T-helper 1 cell treated with Interleukin-12 subunit alpha and Interleukin-12 subunit beta and Interleukin-4 antibody, amounts not matched to agents 30 μg/mL and 1 μg/mL, for 36 hours (primary cell): ENCODE data around the gene FSD2.

Source experiments
- H3K27ac Mint-ChIP-seq: one replicate; pipeline ENCODE4 v1.8.0; 2021; ENCODE audit warnings: mild to moderate bottlenecking, mixed read lengths
- H3K27me3 Mint-ChIP-seq: one replicate; pipeline ENCODE4 v1.8.0; 2021; ENCODE audit warnings: low read depth, mixed read lengths
- H3K36me3 Mint-ChIP-seq: one replicate; pipeline ENCODE4 v1.8.0; 2021; ENCODE audit warnings: low read depth, mixed read lengths
- H3K4me1 Mint-ChIP-seq: one replicate; pipeline ENCODE4 v1.8.0; 2021; ENCODE audit warnings: low read depth, mixed read lengths
- H3K4me3 Mint-ChIP-seq: one replicate; pipeline ENCODE4 v1.8.0; 2021; ENCODE audit warnings: mild to moderate bottlenecking, moderate library complexity, mixed read lengths
- H3K9me3 Mint-ChIP-seq: one replicate; pipeline ENCODE4 v1.8.0; 2021; ENCODE audit warnings: mixed read lengths

FSD2 gene

DNA sequence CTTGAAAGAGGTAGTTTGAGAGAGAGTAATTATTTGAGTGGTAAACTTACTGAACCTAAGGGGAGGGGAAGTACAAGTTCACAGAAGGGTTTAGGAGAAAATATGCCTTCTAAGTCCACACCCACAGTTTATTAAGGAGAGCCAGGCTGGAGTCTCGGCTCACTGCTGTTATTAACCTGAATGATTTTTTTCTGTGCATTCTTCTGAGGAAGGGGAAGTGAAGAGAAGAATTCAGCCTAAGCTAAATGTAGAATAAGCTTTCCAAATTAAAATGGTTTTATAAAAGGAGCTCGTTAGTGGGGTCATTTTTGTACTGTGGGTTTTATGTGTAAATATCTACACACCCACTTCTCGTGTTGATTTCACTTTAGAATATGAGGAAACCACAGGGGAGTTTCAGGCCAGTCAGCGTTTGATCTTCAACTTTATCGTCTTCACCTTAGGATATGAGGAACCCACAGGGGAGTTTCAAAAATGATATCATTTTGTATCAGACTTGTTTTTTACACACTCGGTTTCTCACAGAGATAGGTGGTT, 5.1 kb upstream of the FSD2 start:
- H3K4me3 Mint-ChIP-seq: peak overlapping the region; percentile 97
- H3K36me3 Mint-ChIP-seq: peaks cover 27% of the 10 kb centered on the region
- peaks cover 23% of the 10 kb centered on the region for H3K4me1 Mint-ChIP-seq
- H3K9me3 Mint-ChIP-seq: no peaks in the 10 kb centered on the region
- peak overlapping the region; percentile 94 for H3K27ac Mint-ChIP-seq
- peaks cover 18% of the 10 kb centered on the region for H3K27me3 Mint-ChIP-seq

GRCh38 chr15:82810061-82810889, 4.4 kb upstream of the FSD2 start:
- H3K36me3 Mint-ChIP-seq: peaks cover 22% of the 10 kb centered on the region
- H3K9me3 Mint-ChIP-seq: no peaks in the 10 kb centered on the region
- H3K4me1 Mint-ChIP-seq: peaks cover 23% of the 10 kb centered on the region

GRCh38 chr15:82809308-82810060, 3.6 kb upstream of the FSD2 start, which contains the start of gene WHAMM:
WHAMM (plus strand) TSS chr15:82809628; CDS start chr15:82809727, 99 bp downstream.
- H3K4me3 Mint-ChIP-seq: peak within 1 kb of the TSS; percentile 97

More at GRCh38 chr15:82810061-82810889, 4.4 kb upstream of the FSD2 start:
- Mint-ChIP-seq H3K4me3 (peak overlapping the region; percentile 97), H3K27ac (peak overlapping the region; percentile 94), H3K27me3 (peaks cover 21% of the 10 kb centered on the region)

DNA sequence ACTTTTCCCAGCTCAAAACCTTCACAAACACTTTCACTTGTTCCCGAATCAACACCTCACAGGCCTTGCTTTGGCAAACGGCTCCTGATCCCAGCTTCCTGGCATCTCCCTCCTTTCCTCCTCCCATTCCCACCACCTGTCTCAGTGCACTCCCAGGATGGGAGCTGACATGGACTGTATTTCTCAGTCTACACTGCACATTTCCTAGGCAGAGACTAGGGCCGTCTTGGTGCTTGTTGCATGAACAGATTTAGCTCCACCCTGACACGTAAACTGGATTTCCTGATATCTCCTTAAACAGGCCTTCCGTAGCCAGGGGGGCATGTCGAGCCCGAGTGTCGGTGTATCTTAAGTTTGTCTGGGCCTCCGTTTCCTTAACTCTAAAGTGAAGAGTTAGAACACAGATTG, 2.8 kb upstream of the FSD2 start:
- Mint-ChIP-seq H3K4me3 (no peak overlapping the region), H3K36me3 (peaks cover 11% of the 10 kb centered on the region), H3K27me3 (peaks cover 36% of the 10 kb centered on the region), H3K9me3 (no peaks in the 10 kb centered on the region), H3K27ac (no peak overlapping the region), H3K4me1 (peaks cover 23% of the 10 kb centered on the region)

More at GRCh38 chr15:82809308-82810060, 3.6 kb upstream of the FSD2 start, which contains the start of gene WHAMM:
- peak within 1 kb of the TSS; percentile 94 for H3K27ac Mint-ChIP-seq
- no peaks in the 10 kb centered on the region for H3K9me3 Mint-ChIP-seq
- peaks cover 19% of the 10 kb centered on the region for H3K36me3 Mint-ChIP-seq
- peaks cover 23% of the 10 kb centered on the region for H3K4me1 Mint-ChIP-seq
- peaks cover 29% of the 10 kb centered on the region for H3K27me3 Mint-ChIP-seq

DNA sequence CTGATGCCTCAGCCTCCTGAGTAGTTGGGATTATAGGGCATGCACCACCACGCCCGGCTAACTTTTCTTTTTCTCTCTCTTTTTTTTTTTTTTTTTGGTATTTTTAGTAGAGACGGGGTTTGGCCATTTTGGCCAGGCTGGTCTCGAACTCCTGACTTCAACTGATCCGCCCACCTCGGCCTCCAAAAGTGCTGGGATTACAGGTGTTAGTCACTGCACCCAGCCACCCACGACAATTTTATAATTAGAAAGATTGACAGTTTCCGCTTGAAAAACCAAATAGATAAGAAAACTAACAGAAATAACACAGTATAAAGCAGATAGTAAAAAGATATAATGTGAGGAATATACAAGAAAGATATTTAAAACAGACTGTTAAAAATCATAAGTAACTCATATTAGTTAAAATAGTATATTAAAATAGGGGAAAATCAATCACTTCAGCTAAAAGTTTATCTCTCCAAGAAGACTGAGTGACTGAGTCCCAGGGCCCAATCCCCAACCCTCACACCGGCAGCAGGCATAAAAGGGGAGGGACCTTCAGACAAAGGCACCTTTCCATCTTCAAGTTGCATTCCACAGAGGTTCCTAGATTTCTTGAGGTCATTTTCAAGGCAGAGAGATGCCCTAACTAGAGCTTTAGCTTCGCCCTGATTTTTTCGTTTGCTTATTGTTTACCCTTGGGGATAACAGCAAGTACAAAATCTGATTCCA, 2.2 kb upstream of the FSD2 start:
- Mint-ChIP-seq H3K4me1 (peaks cover 23% of the 10 kb centered on the region), H3K36me3 (peaks cover 10% of the 10 kb centered on the region), H3K27ac (no peak overlapping the region), H3K9me3 (no peaks in the 10 kb centered on the region), H3K27me3 (peaks cover 42% of the 10 kb centered on the region), H3K4me3 (no peak overlapping the region)

DNA sequence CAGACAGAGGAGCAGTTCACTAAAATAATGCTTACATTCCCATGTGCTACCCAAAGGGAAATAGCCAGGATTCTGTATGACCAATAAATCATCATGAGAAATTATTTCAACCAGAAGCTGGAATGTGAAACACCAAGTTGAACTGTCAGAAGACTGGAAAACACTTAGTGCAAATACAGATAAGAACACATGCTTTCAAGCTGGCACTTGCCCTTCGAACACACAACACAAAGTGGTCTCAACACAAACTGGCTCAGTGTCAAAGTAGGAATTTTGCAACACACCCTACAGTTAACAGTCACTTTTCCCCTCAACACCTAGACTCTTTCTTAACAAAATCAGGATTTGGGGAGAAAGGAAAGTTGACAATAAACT, 1.3 kb downstream of the FSD2 start:
- no peaks in the 10 kb centered on the region for H3K9me3 Mint-ChIP-seq
- H3K4me3 Mint-ChIP-seq: no peak overlapping the region
- peaks cover 9% of the 10 kb centered on the region for H3K4me1 Mint-ChIP-seq
- no peaks in the 10 kb centered on the region for H3K36me3 Mint-ChIP-seq
- H3K27ac Mint-ChIP-seq: no peak overlapping the region
- peaks cover 67% of the 10 kb centered on the region for H3K27me3 Mint-ChIP-seq

DNA sequence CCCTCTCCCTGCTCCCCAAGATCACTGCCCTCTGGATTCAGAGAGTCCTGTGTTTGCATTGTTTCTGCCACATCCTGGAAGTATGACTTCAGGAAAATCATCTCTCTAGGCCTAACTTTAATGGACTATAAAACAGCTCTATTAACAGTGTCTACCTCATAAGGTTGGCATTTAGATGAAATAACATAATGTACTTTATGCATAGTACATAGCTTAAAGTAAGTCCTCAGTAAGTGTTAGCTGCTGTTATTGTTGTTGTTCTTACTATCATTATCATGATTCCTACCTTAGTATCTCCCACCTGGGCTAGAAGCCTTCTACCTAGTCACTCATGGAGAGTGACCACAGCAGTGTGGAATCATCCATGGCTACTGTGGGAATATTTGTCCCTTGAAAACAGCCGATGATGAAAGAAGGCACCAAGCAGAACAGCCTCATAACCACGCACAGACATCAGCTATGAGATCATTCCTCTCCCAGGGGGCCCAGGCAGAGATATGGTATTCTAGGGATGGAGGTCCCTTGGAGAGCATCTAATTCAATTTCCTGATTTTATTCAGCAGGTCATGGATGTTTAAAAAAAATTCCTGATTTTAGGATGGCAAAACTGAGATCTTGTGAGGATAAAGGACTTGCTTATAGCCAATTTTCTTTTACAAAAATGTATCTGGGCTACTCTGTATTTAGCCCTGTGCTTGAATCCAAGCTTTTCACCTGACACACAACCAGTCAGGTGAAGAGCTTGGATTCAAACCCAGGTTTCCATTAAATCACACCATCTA, 1.9 kb downstream of the FSD2 start:
- H3K4me3 Mint-ChIP-seq: no peak overlapping the region
- H3K4me1 Mint-ChIP-seq: peaks cover 5% of the 10 kb centered on the region
- H3K27me3 Mint-ChIP-seq: peaks cover 71% of the 10 kb centered on the region
- no peaks in the 10 kb centered on the region for H3K36me3 Mint-ChIP-seq
- H3K9me3 Mint-ChIP-seq: no peaks in the 10 kb centered on the region
- no peak overlapping the region for H3K27ac Mint-ChIP-seq

GRCh38 chr15:82802497-82802896, 3.4 kb downstream of the FSD2 start:
- Mint-ChIP-seq H3K27me3 (peaks cover 68% of the 10 kb centered on the region), H3K36me3 (no peaks in the 10 kb centered on the region), H3K4me3 (no peak overlapping the region), H3K27ac (no peak overlapping the region), H3K9me3 (no peaks in the 10 kb centered on the region), H3K4me1 (no peaks in the 10 kb centered on the region)

DNA sequence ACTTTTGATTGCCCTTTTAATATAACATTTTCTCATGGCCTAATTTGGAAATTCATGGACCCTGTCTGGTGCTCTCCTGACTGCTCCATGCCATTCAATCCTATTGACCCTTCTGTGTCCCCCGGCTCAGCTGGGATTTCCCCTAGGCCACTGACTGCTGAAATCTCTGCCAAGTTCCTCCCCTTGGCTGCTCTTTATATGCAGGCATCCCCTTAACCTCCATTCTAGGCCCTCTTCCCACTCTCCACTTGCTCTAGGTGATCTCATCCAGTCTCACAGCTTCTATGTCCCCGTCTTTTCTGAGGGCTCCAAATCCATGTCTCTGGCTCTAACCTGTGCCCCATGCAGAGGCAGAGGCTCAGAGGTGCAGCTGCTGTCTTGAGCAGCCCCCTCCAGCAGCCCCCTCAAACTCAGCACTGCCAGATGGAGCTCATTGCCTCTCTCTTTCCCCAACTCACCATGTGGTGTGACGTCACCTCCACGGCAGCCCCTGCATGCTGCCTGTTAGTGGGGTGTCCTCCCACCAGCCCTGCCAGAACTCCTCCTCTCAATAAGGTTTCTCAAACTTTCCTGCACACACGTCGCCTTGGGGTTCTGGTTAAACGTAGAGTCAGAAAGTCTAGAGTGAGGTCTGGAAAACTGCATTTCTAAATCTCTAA, 6.6 kb downstream of the FSD2 start:
- Mint-ChIP-seq H3K36me3 (no peaks in the 10 kb centered on the region), H3K27ac (no peak overlapping the region), H3K4me3 (no peak overlapping the region), H3K27me3 (peaks cover 52% of the 10 kb centered on the region), H3K4me1 (no peaks in the 10 kb centered on the region), H3K9me3 (no peaks in the 10 kb centered on the region)

DNA sequence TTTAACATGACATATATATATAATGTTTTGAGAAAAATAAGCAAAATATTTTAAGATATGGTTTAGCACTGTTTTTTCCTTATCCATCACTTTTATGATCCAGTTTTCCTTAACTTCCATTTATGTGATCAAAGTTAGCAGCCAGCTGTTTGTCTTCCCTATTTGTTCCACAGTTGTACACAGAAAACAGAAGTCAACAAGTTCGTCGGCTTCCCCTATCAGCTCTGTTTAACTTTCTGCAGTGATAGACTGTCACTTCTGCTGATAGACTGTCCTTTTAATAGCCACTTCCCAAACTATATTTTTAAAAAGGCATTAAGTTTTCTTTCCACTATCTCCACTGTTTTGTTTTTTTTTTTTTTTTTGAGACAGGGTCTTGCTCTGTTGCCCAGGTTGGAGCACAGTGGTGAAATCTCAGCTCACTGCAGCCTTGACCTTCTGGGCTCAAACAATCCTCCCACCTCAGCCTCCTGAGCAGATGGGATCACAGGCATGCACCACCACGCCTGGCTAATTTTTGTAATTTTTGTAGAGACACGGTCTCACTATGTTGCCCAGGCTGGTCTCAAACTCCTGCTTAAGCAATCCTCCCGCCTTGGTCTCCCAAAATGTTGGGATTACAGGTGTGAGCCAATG, 7.2 kb downstream of the FSD2 start:
- Mint-ChIP-seq H3K9me3 (peaks cover 6% of the 10 kb centered on the region), H3K27me3 (peaks cover 50% of the 10 kb centered on the region), H3K36me3 (no peaks in the 10 kb centered on the region), H3K27ac (no peak overlapping the region), H3K4me1 (no peaks in the 10 kb centered on the region), H3K4me3 (no peak overlapping the region)

DNA sequence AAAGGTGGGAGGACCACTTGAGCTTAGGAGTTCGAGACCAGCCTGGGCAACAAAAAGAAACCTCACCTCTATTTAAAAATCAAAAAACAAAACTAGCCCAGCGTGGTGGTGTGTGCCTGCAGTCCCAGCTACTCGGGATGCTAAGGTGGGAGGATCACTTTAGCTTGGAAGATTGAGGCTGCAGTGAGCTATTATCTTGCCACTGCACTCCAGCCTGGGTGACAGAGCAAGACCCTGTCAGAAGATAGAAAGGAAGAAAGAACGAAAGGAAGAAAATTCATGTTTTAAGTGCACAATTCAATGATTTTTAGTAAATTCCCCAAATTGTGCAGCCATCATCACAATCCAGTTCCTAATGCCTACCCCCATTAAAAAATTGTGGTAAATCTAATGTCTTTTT, 7.8 kb downstream of the FSD2 start:
- H3K9me3 Mint-ChIP-seq: peaks cover 6% of the 10 kb centered on the region
- no peak overlapping the region for H3K4me3 Mint-ChIP-seq
- H3K4me1 Mint-ChIP-seq: no peaks in the 10 kb centered on the region
- H3K27me3 Mint-ChIP-seq: peaks cover 44% of the 10 kb centered on the region
- no peaks in the 10 kb centered on the region for H3K36me3 Mint-ChIP-seq
- H3K27ac Mint-ChIP-seq: no peak overlapping the region

- Mint-ChIP-seq H3K4me1 (no peaks in the 10 kb centered on the region), H3K27ac (no peak overlapping the region), H3K4me3 (no peak overlapping the region), H3K9me3 (peaks cover 6% of the 10 kb centered on the region), H3K36me3 (no peaks in the 10 kb centered on the region), H3K27me3 (peaks cover 20% of the 10 kb centered on the region)
These were observed 12.1 kb downstream of the FSD2 start for GRCh38 chr15:82793737-82794136.

DNA sequence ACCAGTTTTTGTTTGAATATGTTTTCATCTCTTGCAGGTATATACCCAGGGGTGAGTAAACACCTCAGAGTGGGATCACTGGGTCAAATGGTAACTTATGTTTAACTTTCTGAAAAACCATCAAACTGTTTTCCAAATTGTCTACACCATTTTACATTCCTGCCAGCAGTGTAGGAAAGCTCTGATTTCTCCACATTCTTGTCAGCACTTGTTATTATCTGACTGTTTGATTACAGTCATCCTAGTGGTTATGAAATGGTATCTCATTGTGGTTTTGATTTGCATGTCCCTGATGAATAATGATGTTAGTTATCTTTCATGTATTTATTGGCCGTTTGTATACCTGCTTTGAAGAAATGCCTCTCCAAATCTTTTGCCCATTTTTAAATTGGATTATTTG, 13.8 kb downstream of the FSD2 start:
- peaks cover 6% of the 10 kb centered on the region for H3K9me3 Mint-ChIP-seq
- H3K27ac Mint-ChIP-seq: no peak overlapping the region
- H3K4me1 Mint-ChIP-seq: no peaks in the 10 kb centered on the region
- H3K4me3 Mint-ChIP-seq: no peak overlapping the region
- H3K27me3 Mint-ChIP-seq: peaks cover 20% of the 10 kb centered on the region
- no peaks in the 10 kb centered on the region for H3K36me3 Mint-ChIP-seq
